ENCODE data around the gene KCNJ9. TPM values are rescaled to one million over a fixed set of nuclear protein-coding genes. Genes with fewer than 3 reads are reported as not detected.

Gene KCNJ9
- total and polyA plus RNA-seq, 2 of the 13 experiments (the other 11 are each of a cell fraction or from before 2014, with no cell fraction given): not detected

DNA sequence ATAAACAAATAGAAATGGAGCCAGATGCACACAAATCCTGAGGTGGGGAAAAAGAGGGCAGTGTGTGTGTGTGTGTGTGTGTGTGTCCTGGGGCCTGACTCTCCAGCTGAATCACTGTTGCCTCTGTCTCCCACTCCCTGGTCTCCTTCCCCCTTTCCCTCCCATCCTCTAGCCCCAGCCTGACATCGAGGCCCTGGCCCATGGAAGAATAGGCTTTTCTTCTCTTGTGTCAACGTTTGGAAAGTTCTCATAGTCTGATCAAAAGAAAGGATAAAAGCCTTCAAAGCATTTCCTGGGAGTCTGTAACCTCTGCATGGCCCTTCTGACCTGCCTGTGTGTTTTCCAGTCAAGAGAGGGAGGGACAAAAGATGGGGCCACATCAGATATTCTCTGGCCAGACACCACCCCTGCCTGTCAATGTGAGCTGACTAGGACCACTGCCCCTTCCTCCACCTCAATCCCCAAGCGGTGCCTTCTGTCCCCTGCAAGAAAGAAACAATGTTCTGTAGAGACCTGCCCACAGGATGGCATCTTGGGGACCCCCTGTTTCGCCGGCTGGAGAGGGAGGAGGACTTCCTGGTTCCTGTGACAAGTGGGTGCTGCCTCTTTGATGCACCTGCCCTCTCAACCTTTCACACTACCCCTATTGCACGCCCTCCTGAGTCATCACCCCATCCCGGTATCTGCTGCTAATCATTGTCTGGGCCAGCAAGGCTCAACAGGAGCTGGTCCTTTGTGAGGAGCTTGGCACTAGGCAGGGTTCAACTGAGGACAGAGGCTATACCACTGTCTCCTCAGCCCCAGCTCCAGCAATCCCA, 27.6 kb upstream of the KCNJ9 start (continued):
- peak; percentile 78; the same call in 1 of the 2 replicates for TF ChIP-seq MED13 (CRISPR knock-in tag; IDR thresholded peaks at IDR 0.05)
- TF ChIP-seq ZSCAN21 (CRISPR knock-in tag; IDR thresholded peaks at IDR 0.05; ENCODE audit: borderline replicate concordance): no peak
- TF ChIP-seq MATR3 (CRISPR knock-in tag; IDR thresholded peaks at IDR 0.05): no peak
- TF ChIP-seq HMG20B (CRISPR knock-in tag; conservative IDR thresholded peaks at IDR 0.05): peak; percentile 79
- TF ChIP-seq ZNF136 (CRISPR knock-in tag; IDR thresholded peaks at IDR 0.05; ENCODE audit: low read depth): no peak
- TF ChIP-seq ZNF282 (IDR thresholded peaks at IDR 0.05; ENCODE audit: partially characterized antibody): no peak
- no peak for TF ChIP-seq FOXC1 (CRISPR knock-in tag; IDR thresholded peaks at IDR 0.05; ENCODE audit: borderline replicate concordance)
- TF ChIP-seq ZNF616 (CRISPR knock-in tag; IDR thresholded peaks at IDR 0.05; ENCODE audit: low read depth): no peak
- TF ChIP-seq KLF11 (CRISPR knock-in tag; IDR thresholded peaks at IDR 0.05): no peak; the same call in 1 of the 2 replicates
- TF ChIP-seq ZNF317 (CRISPR knock-in tag; IDR thresholded peaks at IDR 0.05): no peak
- TF ChIP-seq POGZ (CRISPR knock-in tag; IDR thresholded peaks at IDR 0.05): no peak
- no peak for TF ChIP-seq ZSCAN25 (CRISPR knock-in tag; IDR thresholded peaks at IDR 0.05)
- TF ChIP-seq ZNF234 (CRISPR knock-in tag; conservative IDR thresholded peaks at IDR 0.05): no peak
- no peak for TF ChIP-seq KLF12 (CRISPR knock-in tag; IDR thresholded peaks at IDR 0.05; ENCODE audit: borderline replicate concordance)
- no peak for TF ChIP-seq CCDC6 (CRISPR knock-in tag; IDR thresholded peaks at IDR 0.05)
- TF ChIP-seq FOXO1 (CRISPR knock-in tag; IDR thresholded peaks at IDR 0.05): no peak; the same call in 1 of the 2 replicates
- TF ChIP-seq, protein P1, sequence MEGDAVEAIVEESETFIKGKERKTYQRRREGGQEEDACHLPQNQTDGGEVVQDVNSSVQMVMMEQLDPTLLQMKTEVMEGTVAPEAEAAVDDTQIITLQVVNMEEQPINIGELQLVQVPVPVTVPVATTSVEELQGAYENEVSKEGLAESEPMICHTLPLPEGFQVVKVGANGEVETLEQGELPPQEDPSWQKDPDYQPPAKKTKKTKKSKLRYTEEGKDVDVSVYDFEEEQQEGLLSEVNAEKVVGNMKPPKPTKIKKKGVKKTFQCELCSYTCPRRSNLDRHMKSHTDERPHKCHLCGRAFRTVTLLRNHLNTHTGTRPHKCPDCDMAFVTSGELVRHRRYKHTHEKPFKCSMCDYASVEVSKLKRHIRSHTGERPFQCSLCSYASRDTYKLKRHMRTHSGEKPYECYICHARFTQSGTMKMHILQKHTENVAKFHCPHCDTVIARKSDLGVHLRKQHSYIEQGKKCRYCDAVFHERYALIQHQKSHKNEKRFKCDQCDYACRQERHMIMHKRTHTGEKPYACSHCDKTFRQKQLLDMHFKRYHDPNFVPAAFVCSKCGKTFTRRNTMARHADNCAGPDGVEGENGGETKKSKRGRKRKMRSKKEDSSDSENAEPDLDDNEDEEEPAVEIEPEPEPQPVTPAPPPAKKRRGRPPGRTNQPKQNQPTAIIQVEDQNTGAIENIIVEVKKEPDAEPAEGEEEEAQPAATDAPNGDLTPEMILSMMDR (CRISPR knock-in tag; IDR thresholded peaks at IDR 0.05): 0 out of 2 replicates have a peak, but pooled peaks have one; percentile 4
- TF ChIP-seq RBM22 (optimal IDR thresholded peaks at IDR 0.05; ENCODE audit: low read length): peak; percentile 72
- TF ChIP-seq, protein P2, sequence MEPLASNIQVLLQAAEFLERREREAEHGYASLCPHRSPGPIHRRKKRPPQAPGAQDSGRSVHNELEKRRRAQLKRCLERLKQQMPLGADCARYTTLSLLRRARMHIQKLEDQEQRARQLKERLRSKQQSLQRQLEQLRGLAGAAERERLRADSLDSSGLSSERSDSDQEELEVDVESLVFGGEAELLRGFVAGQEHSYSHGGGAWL (CRISPR knock-in tag; IDR thresholded peaks at IDR 0.05): no peak
- no peak for TF ChIP-seq NFAT5 (CRISPR knock-in tag; IDR thresholded peaks at IDR 0.05)
- TF ChIP-seq PPARG (CRISPR knock-in tag; conservative IDR thresholded peaks at IDR 0.05): 0 out of 2 replicates have a peak, but pooled peaks have one; percentile 19
- TF ChIP-seq NR2F2 (IDR thresholded peaks at IDR 0.05; ENCODE audit: borderline replicate concordance, low read depth): peak; percentile 99
- no peak for TF ChIP-seq FOXA1 (IDR thresholded peaks at IDR 0.05)
- peak; percentile 43; the same call in 1 of the 2 replicates for TF ChIP-seq FOXA1 (CRISPR knock-in tag; IDR thresholded peaks at IDR 0.05)
